ENCODE results near the gene NME7.

NME7 gene

DNA sequence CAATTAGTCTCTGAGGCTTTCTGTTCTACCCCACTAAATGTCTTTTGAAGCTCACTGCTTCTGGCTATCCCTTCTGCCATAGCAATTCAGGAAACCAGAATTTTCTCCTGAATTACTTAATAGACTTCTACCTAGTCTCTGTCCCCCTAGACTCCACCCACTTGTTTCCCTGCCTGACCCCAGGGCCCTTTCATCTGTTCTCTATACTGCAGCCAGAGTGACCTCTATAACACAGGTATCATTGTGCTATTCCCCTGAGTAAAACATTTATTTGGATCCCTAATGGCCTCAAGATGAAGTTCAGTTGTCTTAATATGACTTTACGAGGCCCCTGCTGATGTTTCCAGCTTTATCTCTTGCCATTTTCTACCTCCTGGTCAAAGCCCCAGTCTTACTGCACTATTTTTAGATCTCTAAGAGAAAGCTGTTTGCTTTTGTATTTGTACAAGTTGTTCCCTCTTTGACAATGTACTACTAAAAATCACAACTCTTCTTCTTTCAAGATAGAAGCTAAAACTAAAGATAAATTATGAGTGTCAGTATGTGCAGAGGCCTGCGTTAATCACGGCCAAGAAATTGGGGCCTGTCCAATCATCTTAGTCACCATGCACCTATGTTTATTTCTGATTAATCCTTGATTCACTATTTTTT lies 206.6 kb downstream of the NME7 start:
- DNase-seq (ENCODE audit: low spot score) (no peak), FAIRE-seq (no peak)

DNA sequence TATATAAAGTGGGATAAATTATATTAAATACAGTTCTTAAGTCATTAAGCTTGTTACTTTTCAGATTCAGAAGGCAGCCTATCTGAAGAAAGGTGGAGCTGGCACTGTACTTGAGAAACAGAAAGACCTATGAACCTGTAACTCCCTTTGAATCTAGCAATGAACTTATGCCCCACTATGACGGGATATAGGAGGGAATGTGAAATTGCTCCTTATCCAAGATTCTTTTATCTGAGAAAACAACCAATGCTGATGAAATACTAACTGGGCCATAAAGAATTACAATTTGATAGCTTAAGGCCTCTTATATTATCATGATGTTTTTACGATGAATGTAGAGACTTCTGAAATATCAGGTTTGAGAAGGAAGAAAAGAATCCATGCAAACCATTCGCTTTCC lies 211.0 kb downstream of the NME7 start:
- no peak for DNase-seq (ENCODE audit: low spot score)
- no peak for FAIRE-seq

DNA sequence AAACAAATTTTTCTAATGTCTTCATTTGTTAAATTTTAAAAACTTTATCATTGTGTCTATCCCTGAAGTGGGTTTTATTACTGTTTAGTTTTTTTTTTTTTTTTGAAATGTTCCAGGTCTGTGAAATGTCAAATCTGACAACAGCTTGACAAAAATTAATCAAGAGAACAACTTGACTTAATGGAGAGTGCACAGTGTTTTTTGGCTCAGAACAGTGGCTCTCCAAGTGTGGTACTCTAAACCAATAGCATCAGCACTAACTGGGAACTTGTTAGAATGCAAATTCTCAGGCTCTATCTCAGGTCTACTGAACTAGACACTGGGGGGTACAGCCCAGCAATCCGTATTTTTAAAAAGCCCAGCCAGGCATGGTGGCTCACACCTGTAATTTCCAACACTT lies 211.9 kb downstream of the NME7 start:
- DNase-seq (ENCODE audit: low spot score) = no peak

DNA sequence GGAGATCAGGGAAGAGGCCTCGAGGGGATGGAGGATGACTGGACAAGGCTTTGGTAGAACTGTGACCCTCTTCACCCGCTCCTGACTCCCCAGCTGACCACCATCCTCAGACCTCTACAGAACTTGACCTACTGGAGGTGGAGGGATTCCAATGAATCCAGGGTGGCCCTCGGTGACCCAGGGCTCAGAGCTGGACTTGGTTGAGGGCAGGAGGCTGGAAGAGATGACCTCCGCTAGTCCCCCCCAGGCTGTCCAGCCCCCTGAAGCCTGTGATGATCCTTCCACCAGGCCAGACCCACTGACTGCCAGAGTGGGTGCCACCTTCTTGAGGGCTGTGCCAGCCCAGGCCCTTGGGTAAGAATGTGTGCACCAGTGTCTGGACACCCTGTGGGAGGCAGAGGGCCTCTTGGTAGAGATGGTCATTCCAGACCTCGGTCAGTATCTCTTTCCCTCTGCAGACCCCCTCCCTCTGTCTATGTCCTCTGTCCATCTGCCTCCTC lies 216.2 kb downstream of the NME7 start:
- FAIRE-seq = no peak
- DNase-seq (ENCODE audit: low spot score) = no peak

More for the DNA sequence above, 211.9 kb downstream of the NME7 start:
- FAIRE-seq = no peak

DNA sequence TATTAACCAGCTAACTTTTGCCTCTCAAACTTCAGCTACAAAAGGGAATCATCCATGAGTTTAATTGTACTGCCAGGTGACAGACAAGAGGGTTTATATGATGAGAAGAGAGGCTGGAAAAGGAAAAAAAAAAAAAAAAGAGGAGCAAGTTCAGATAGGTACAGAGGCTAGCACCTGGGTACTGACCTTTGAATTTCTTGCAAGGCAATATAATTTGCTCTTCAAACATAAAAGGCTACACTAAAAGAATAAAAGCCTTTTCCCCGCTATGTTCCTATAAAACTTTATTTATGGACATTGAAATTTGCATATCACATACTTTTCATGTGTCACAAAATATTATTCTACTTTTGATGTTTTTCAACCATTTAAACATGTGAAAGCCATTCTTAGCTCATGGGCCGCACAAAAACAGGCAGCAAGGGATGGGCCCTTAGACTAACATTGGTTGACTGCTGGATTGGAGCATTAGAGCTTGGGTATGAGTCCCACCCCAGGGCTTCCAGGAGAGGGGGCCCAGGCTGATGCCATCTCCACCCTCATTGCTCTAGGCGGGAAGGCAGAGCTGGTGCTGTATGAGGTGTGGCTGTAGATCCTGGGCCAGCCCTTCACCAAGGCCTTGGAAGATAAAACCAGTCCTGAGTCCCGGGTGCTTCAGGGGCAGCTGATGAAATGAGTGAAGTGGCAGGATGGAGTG lies 216.8 kb downstream of the NME7 start:
- DNase-seq (ENCODE audit: low spot score) = no peak
- FAIRE-seq = no peak

DNA sequence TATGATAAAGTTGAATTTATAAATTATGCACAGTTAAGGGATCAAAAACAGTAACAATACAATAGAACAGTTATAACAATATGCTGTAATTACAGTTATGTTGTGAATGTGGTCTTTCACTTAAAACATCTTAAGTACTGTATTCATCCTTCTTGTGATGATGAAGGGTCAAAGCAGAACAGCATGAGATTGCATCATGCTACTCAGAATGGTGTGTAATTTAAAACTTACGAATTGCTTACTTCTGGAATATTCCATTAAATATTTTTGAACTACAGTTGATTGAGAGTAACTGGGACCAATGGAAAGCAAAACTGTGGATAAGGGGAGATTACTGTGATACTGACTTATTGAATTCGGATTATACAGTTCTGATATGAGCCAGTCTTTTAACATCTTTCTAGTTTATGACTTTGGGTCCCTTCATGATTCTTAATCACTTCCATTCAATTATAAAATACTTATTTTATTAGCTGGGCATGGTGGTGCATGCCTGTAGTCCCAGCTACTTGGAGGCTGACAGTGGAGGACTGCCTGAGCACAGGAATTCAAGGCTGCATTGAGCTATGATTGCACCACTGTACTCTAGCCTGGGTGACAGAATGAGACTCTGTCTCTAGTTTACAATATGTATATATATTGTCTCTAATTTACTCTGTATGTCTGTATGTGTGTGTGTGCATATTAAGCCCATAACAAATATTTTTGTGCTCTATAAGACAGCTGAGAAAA lies 217.9 kb downstream of the NME7 start:
- no peak for FAIRE-seq
- no peak for DNase-seq (ENCODE audit: low spot score)

DNA sequence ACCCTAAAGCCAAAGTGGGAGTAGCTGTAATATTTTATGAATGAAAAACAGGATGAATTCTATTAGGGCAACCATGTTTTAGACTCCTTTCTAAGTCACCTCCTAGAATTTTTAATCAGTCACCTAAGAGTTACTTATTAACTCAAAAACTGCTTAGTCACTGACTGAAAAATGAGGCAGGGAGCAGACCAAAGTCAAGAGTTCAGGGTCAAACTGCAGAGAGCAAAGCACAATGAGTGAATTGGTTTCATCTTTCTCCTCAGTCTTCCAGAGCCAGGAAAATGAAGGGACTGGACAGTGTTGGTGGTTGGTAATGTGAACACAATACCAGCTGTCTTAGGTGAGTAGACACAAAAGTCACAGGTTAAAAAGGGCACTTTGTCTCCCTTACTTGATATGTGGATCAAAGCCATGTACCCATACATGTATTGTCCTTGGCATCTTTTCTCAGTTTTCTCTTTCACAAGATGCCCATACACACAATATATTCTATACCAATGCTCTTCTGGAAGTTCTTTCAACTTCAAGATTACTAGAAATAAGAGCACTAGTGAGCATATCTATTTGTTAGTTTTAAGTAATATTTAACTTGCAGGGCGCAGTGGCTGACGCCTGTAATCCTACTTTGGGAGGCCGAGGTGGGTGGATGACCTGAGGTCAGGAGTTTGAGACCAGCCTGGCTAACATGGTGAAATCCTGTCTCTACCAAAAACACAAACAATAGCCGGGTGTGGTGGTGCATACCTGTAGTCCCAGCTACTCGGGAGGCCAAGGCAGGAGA lies 218.9 kb downstream of the NME7 start:
- FAIRE-seq (no peak), DNase-seq (ENCODE audit: low spot score) (no peak)

DNA sequence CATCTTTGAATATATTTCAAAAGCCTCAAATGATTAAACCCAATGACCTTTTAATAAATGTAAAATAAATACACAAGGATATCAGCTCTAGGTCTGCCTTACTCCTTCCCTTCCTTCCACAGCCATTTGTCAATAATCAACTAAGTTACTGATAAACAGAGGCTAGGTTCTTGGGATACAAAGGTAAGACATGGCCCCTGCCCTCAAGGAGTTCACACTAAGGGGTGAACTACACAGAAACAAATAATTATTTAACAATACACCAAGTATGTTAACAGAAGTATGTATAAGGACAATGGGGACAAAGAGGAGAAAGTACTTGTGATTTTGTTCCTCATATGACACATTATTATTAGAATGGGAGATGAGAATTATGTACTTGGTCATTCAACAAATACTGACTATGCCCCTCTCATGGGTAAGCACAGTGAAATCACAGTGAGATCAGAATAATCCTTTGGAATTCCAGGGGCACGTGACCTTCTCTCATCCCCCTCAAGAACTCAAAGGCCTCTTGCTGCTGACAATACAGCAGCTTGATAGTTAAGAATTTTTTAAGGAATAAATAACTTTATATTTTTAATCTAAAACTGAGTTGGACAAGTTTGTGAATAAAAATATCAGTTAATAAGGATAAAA lies 220.9 kb downstream of the NME7 start:
- FAIRE-seq (no peak), DNase-seq (ENCODE audit: low spot score) (no peak)

DNA sequence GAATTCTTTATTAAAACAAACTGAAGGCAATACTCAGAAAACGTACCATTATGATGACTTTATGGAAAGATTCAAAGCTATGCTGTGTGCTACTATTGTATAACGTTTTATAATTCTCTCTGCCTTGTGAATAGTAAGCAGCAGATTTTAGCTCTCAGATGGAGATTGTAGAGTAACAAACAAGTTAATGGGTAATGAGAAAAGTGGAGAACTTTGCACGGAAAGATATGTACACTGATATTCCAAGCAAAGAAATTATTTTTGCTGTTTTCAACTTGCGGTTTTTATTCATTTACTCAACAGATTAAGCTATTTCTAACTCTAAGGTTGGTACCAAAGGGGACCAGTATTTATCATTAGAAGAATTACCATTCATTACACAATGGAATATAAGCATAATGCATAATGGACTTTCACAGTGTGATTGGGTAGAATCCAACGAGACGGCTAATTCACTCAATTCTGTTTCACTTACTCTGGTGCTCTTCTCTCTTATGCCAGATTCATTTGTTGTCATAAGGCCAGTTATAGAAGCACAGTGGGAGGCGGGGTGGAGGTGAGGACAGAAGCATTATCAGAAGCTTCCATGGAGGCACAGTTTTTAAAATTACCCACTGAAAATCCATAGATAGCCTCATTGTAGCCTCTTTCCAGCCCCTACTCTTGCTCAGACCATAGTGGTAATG lies 222.5 kb downstream of the NME7 start:
- FAIRE-seq = no peak

DNA sequence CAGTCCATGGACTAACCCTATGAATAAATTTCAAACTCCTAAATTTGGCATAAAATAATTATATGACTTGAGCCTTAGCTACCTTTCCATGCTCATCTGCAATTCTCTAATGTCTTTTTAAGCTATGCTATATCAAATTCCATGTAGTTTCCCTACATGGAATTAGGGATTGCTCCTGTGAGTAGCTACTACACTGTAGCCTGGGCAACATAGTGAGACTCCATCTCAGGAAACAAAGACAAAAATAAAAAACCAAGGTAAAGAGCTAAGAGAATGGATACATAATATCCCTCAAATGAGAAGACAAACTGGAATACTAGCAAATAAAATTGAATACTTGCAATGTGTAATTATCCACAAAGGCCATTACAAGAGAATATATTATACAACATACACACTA lies 223.6 kb downstream of the NME7 start:
- DNase-seq (ENCODE audit: low spot score) = no peak
- FAIRE-seq = no peak

More for the DNA sequence above, 222.5 kb downstream of the NME7 start:
- DNase-seq (ENCODE audit: low spot score) = no peak

DNA sequence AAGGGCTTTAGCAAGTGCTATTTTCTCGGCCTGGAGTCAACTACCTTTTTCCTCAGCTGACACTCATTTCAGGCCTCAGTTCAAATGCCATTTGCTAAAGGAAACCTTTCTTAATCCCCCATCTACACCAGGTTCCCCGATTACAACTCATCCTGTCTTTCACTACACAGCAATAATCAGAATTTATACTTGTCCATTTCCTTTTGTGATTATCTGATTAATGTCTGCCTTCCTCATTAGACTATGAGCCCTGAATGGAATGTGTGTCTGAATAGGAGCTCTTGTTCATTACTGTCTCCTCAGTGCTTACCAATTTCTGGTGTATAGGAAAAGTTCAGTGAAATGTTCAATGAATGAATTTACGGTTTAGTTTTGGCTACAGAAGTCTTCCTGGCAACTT lies 224.3 kb downstream of the NME7 start:
- no peak for FAIRE-seq
- DNase-seq (ENCODE audit: low spot score) = no peak

DNA sequence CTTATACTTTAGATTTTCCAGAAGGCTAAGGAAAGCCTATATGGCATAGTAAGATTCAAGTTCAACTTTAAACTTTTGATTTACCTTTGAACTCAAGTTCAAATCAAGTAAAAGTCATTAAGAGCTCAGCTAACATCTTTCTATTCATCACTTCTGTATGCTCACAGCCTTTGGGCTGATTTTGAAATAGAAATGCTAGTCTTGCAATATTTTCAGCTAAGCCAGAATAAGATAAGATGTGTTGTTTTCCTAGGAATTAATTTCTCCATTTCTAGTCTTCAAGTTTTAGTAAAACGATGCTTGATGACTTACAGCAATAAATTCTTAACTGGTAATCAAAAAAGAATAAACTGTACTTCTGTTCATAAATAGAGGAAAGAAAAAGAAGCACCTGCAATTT lies 225.5 kb downstream of the NME7 start:
- DNase-seq (ENCODE audit: low spot score) = no peak
- FAIRE-seq = no peak

DNA sequence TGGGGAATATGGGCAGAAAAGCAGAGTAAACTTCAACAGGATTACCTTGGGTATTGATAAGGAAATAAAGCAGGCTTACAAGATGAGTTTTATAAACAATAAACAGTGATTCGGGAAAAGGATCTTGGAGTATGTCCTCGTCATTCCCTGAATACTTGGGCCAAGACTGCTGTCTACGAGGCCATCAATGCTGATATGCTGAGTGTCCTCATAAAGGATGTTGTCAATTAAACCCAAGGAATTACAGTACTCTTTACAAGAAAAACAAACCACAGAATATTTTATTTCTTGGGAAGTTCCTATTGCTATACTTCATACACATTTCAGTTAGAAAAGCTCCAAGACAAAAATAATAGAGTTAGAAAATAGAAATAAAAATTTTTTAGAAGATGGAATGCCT lies 226.2 kb downstream of the NME7 start:
- no peak for FAIRE-seq

DNA sequence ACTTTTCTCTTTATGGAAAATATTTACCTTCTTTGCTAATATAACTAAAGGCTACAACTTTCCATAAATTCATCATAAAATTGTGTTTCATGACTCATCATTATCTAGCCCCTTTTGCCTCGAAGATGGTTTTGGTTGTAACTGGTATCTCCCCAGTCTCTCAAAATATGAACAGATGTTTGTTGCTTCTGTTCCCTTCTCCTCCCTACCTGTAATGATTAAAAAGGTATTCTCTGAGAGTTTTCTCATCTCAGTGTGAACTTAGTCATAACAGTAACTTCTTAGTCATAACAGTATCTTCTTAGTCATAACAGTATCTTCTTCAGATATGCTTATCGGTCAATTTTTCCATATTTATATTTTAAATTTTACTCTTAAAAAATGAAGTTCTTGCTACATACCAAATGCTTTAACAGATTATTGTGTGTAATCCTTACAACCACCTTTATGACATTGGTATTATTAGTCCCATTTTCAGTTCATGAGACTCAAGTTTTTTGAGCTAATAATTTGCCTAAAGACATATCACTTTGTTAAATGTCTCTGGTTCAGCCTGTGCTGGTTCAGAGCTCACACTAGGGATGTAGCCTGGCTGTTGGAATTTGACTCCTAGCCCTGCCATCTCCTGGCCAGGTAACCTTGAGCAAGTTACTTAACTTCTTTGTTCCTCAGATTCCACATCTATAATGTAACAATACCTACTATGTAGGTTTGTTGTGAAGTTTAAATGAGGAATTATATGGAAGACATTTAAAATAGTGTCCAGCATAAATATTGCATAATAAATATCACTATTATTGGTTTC lies 228.5 kb downstream of the NME7 start:
- DNase-seq (ENCODE audit: low spot score) (no peak), FAIRE-seq (no peak)

More for the DNA sequence above, 226.2 kb downstream of the NME7 start:
- DNase-seq (ENCODE audit: low spot score) = no peak

DNA sequence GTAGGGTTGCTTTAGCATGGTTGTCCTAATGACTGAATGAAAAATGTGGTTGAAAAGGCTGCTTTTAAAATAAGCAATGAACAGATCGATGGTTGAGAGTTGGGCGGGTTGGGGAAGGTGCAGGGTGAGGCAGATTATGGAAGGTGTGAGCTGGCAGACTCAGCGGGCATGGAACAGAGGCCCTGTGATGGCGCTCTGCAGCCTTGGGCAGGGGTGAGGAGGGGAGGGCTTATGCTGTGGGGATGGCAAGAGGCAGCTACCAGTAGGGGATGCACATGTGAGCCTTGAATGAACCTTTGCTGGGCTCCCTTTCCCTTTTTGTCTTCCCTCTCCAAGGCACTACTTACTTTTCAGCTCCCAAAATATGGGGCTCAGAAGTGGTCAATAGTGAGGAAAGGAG lies 230.2 kb downstream of the NME7 start:
- no peak for FAIRE-seq
- no peak for DNase-seq (ENCODE audit: low spot score)

DNA sequence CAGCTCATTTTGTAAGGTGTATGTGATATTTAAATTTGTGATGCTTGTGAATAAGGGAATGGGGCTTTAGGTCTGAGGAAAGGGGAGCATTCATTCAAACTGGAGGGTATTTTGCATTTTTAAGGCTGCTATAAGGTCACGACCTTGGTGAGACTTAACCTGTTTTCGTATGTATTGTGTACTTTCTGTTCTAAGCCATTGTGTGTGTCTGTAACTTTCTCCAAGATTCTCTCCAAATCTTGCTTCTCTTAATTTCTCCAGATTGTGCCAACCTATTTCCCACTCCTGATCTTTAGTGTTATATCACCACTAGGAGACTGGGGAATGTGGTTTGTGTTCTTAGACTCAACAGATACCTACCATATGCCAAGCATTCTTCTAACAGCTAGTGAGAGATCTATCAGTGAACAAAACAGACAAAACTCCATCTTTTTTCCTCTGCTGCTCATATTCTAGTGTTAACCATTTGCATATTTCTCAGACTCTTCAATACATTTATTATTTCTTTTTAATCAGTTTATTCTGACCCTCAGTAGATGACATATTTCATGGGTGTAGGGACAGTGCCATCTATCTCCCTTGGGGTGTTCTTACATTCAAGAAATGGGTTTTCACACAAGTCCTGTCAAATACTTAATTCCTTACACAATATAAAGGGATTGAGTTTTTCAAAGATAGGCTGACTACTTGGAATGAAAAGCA lies 233.6 kb downstream of the NME7 start:
- DNase-seq (ENCODE audit: low spot score) = no peak
- no peak for FAIRE-seq

DNA sequence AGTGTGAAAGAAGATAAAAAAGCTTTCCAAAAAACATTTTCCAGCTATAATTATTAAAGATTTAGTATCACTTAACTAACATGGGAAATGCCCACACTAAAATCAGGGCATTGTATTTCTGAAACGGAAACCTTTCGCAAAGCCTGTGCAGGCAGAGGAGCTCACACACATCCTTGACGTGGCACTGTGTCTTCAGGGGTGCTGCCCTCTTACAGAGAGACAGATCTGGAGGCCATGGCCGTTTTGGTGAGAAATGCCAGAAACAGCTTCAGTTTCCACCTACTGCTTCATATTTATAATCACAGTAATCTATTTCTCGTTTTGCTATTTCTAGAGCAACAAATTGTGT lies 234.4 kb downstream of the NME7 start:
- DNase-seq (ENCODE audit: low spot score) (no peak), FAIRE-seq (no peak)

DNA sequence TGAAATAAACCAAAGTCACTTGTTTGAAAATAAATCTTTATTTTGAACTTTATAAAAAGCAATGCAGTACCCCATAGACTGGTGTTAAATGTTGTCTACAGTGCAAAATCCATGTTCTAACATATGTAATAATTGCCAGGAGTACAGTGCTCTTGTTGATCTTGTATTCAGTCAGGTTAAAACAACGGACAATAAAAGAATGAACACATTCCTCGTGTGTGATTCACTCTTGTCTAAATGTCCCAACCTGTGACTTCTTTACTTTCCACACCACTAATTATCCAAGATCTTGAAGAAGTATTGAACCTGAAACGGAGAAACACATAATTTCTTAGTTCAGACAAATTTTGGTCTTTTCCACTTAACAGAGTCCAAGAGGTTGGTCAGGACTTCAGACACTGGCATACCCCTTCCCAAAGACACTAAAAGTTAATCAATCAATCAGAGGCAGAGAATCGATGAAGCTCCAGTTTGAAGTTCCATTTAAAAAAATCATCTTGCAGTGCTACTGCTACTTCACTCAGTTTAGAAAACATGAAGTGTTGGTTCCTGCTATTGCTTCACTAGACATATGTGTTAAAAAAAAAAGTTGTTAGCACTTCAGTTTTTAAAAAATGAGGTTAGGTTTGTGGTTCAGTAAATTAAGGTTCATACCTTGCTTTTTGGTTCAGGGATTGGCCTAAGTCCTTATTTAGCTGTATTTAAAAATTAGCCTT lies 234.9 kb downstream of the NME7 start:
- DNase-seq (ENCODE audit: low spot score) (no peak), FAIRE-seq (no peak)

DNA sequence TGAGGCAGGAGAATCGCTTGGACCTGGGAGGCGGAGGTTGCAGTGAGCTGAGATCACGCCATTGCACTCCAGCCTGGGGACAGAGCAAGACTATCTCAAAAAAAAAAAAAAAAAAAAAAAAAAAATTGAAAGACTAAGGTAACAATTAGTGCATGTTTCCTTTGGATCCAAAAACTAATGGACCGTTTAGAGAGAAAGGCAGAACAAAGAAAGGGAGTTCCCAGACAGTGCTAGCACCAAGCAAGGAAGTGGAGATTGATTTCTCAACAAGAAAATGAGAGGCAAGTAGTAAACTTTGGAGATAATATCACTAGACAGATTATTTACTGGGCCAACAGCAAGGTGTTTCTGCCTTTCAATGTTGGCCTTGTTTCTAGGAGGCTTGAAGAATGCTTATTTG lies 236.9 kb downstream of the NME7 start:
- no peak for FAIRE-seq
- DNase-seq (ENCODE audit: low spot score) = no peak

Measured in urothelium cell line (cell line).